Transverse colon (tissue), 4 donors: Measurements from ENCODE around the gene DOP1B.

ENCODE experiments used
- POLR2A ChIP-seq: fragments of 450-650 bp; IDR thresholded peaks from one replicate; pipeline ENCODE4 v1.6.1; 2016; ENCODE audit warnings: antibody characterized with exemption, mild to moderate bottlenecking, moderate library complexity
- POLR2AphosphoS5 ChIP-seq, 3 donors: sonication (generic); formaldehyde crosslinking; IDR thresholded peaks; one replicate each; pipeline ENCODE4 v1.6.1; 2016; ENCODE audit warnings: antibody characterized with exemption in 3 of 3
- TF ChIP-seq, protein P1 (sequence below), 5 experiments: fragments of 200-600 bp in 3 of 5; fragments of 450-650 bp in 2 of 5; sonication (generic) in 3 of 5; IDR thresholded peaks; 1 replicate in 2 of 5; 2 replicates in 3 of 5; pipeline ENCODE4 v1.5.1; 2016 to 2017; ENCODE audit warnings: antibody characterized with exemption in 5 of 5, inconsistent platforms in 3 of 5, mild to moderate bottlenecking in 2 of 5, moderate library complexity in 1 of 5

DNA sequence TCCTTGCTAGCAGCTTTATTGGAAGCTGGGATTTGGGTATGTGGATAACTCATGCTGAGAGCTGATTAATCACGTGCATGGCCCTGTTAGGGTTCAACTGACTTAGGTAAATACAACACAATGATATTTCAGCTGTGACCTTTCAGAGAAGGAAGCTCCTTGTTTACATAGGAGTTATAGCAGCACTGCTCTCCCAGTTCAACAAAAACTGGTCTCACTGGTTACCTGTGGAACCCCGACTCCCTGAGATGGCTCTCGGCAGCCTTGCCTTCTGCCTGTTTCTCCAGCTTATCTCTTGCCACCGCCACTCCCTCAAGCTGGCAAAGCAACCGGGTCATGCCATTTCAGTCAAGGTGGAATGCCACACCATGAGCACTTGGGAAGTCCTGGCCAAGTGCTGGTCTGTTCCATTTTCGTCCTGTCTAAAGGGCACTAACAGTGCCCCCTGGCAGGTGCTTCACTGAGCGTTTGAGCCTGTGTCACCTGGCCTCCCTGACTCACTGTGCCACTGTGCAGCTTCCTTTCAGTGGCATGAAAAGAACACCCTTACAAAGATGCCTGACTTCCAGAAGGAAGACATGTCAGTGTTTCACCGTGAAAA, 31.6 kb downstream of the DOP1B start:
- TF ChIP-seq, protein P1, sequence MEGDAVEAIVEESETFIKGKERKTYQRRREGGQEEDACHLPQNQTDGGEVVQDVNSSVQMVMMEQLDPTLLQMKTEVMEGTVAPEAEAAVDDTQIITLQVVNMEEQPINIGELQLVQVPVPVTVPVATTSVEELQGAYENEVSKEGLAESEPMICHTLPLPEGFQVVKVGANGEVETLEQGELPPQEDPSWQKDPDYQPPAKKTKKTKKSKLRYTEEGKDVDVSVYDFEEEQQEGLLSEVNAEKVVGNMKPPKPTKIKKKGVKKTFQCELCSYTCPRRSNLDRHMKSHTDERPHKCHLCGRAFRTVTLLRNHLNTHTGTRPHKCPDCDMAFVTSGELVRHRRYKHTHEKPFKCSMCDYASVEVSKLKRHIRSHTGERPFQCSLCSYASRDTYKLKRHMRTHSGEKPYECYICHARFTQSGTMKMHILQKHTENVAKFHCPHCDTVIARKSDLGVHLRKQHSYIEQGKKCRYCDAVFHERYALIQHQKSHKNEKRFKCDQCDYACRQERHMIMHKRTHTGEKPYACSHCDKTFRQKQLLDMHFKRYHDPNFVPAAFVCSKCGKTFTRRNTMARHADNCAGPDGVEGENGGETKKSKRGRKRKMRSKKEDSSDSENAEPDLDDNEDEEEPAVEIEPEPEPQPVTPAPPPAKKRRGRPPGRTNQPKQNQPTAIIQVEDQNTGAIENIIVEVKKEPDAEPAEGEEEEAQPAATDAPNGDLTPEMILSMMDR (IDR thresholded peaks at IDR 0.05) = no peak
- TF ChIP-seq POLR2A (peak; percentile 46), POLR2AphosphoS5 (IDR thresholded peaks at IDR 0.05) (peak in 2 of 3 donors; percentile 45 to 46)
